Thymus (tissue), 11 donors: ENCODE measurements around the gene ANKS1A. TPM values are rescaled to one million over a fixed set of nuclear protein-coding genes. Genes with fewer than 3 reads are reported as not detected.

Experiments
- DNase-seq, 9 donors: peaks; one replicate each; pipeline ENCODE4 v3.0.0-alpha.2; 2013; ENCODE audit warnings: low spot score in 9 of 9, low read depth in 6 of 9, missing footprints in 1 of 9
- H3K27ac ChIP-seq, 2 donors: one replicate each; pipeline ENCODE4 v1.5.1; 2013; ENCODE audit warnings: control low read depth in 1 of 2, low read depth in 1 of 2, low read length in 1 of 2, mild to moderate bottlenecking in 1 of 2, moderate library complexity in 1 of 2
- H3K27me3 ChIP-seq, 2 donors: one replicate each; pipeline ENCODE4 v1.5.1; 2013; ENCODE audit warnings: low read length in 1 of 2; ENCODE audit not compliant: control insufficient read depth in 2 of 2, insufficient read depth in 1 of 2
- H3K36me3 ChIP-seq, 2 donors: one replicate each; pipeline ENCODE4 v1.5.1; 2013; ENCODE audit warnings: low read length in 1 of 2, mild to moderate bottlenecking in 1 of 2, moderate library complexity in 1 of 2; ENCODE audit not compliant: control insufficient read depth in 2 of 2, insufficient read depth in 2 of 2
- H3K4me1 ChIP-seq, 2 donors: one replicate each; pipeline ENCODE4 v1.5.1; 2013; ENCODE audit warnings: low read length in 2 of 2; ENCODE audit not compliant: control insufficient read depth in 2 of 2, insufficient read depth in 2 of 2
- H3K4me3 ChIP-seq, 2 donors: one replicate each; pipeline ENCODE4 v1.5.1; 2013; ENCODE audit warnings: low read length in 2 of 2, control low read depth in 1 of 2, mild to moderate bottlenecking in 1 of 2
- H3K9me3 ChIP-seq, 2 donors: one replicate each; pipeline ENCODE4 v1.5.1; 2013; ENCODE audit warnings: low read length in 1 of 2, mild to moderate bottlenecking in 1 of 2; ENCODE audit not compliant: control insufficient read depth in 2 of 2, insufficient read depth in 1 of 2
- WGBS: extraction: QIAGEN DNeasy Blood & Tissue Kit; methylation state at CpG from one replicate; pipeline ENCODE4 v1.1.7; 2013; 5-methylcytosine and 5-hydroxymethylcytosine counted together
- polyA plus RNA-seq: library from polyadenylated mRNA; stranded (reverse); fragments of 200-250 nt; gene quantifications from one replicate; pipeline ENCODE4 v1.2.3, GENCODE V29; 2013
- total RNA-seq: library from RNA; stranded (reverse); fragments of 120-200 nt; gene quantifications from one replicate; pipeline ENCODE4 v1.2.4, GENCODE V29; 2013
- donor health status: healthy.

Gene ANKS1A
- total and polyA plus RNA-seq, 2 donors, result 6.9 to 7.7 TPM

DNA sequence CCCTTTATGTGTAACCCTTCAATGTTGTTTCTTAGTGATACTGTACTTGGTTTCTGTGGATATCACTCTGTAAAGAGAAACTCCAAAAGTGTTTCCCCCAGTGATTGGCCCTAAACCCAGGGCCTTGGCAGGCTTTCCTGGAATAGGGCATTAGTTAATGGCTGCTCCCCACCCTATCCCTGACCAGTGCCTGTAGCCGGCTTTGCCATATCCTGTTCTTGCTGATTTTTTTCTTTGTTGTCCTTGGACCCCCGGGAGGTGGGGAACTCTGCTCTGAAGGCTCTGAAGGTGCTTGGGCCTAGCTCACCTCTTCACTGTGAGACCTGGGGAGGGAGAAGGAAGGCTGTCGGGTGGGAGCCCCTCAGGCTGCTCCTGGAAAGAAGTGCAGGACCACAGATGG lies 131.9 kb downstream of the ANKS1A start:
- Histone ChIP-seq H3K4me1 (peaks cover 0 to 4% of the 10 kb centered on the region in 2 donors), H3K27ac (no peak overlapping the region), H3K9me3 (no peaks in the 10 kb centered on the region), H3K36me3 (peaks cover 14 to 15% of the 10 kb centered on the region in 2 donors), H3K27me3 (no peaks in the 10 kb centered on the region), H3K4me3 (no peak overlapping the region)
- WGBS, result 93% methylated on average over 3 of the region's 3 CpGs
- no peak for DNase-seq

- Histone ChIP-seq H3K27ac (no peak overlapping the region), H3K27me3 (no peaks in the 10 kb centered on the region), H3K36me3 (peaks cover 8 to 10% of the 10 kb centered on the region in 2 donors), H3K4me3 (no peak overlapping the region), H3K4me1 (no peaks in the 10 kb centered on the region), H3K9me3 (no peaks in the 10 kb centered on the region)
- WGBS, result 96% methylated on average over 5 of the region's 5 CpGs
- DNase-seq, result no peak
Observed at GRCh38 chr6:35023091-35024000, 134.3 kb downstream of the ANKS1A start.

GRCh38 chr6:35024551-35025054 lies 135.5 kb downstream of the ANKS1A start:
- no peak for DNase-seq
- no peak overlapping the region for H3K27ac ChIP-seq
- no peaks in the 10 kb centered on the region for H3K9me3 ChIP-seq
- peaks cover 3% of the 10 kb centered on the region in 2 donors for H3K36me3 ChIP-seq
- 91% methylated on average over 4 of the region's 4 CpGs for WGBS
- no peaks in the 10 kb centered on the region for H3K4me1 ChIP-seq
- H3K27me3 ChIP-seq, result no peaks in the 10 kb centered on the region
- H3K4me3 ChIP-seq, result no peak overlapping the region

GRCh38 chr6:35025232-35026188 lies 136.5 kb downstream of the ANKS1A start:
- WGBS, result 91% methylated on average over 11 of the region's 11 CpGs
- Histone ChIP-seq H3K27ac (no peak overlapping the region), H3K36me3 (peaks cover 3% of the 10 kb centered on the region in 2 donors), H3K4me1 (no peaks in the 10 kb centered on the region), H3K4me3 (no peak overlapping the region), H3K27me3 (no peaks in the 10 kb centered on the region), H3K9me3 (no peaks in the 10 kb centered on the region)
- no peak for DNase-seq

DNA sequence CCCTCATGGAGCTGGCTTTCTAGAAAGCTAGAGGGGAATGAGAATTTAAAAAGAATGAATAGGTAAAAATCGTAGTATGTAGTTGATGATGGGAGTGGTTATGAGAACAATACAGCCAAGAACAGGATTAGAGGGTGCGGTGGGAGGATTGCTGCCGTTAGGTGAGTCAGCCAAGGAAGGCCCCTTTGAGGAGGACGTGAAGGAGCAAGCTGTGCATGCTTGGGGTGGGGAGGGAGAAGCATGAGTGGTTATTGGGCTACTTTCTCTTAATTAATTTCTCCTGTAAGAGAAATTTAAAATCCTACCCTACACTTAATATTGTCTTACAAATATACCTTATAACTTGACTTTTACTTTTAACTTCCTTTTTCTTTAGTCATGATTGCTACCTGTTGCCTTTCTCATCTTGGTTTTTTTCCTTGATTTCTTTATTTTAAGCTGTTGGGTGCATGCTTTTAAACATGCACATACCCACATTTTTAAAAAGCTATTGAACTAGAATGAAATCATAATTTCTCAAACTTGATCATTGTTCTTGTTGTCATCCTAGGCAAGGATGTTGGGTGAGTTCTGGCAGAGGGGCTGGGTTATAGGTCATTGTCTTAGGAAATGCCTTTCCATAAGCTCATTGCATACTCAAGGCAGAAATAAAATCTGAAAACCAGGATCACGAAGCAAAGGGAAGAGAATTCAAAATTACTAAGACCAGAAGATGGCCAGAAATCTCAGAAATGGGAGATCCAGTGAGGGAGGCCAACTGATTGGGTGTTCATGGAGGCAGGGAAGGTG lies 137.6 kb downstream of the ANKS1A start:
- Histone ChIP-seq H3K4me1 (no peaks in the 10 kb centered on the region), H3K36me3 (peaks cover 3% of the 10 kb centered on the region in 2 donors), H3K9me3 (no peaks in the 10 kb centered on the region), H3K27me3 (no peaks in the 10 kb centered on the region), H3K27ac (no peak overlapping the region), H3K4me3 (no peak overlapping the region)
- DNase-seq, result no peak
- WGBS, result 98% methylated on average over 5 of the region's 5 CpGs

- Histone ChIP-seq H3K27me3 (no peaks in the 10 kb centered on the region), H3K4me3 (no peak overlapping the region), H3K27ac (no peak overlapping the region), H3K36me3 (peaks cover 3% of the 10 kb centered on the region in 2 donors), H3K4me1 (no peaks in the 10 kb centered on the region), H3K9me3 (no peaks in the 10 kb centered on the region)
- DNase-seq, result no peak
- WGBS, result 97% methylated on average over 2 of the region's 2 CpGs
Observed at GRCh38 chr6:35027807-35028206, 138.8 kb downstream of the ANKS1A start.

GRCh38 chr6:35028781-35029769 lies 140.0 kb downstream of the ANKS1A start:
- no peaks in the 10 kb centered on the region for H3K4me1 ChIP-seq
- no peak overlapping the region for H3K27ac ChIP-seq
- H3K36me3 ChIP-seq, result peaks cover 3% of the 10 kb centered on the region in 2 donors
- WGBS, result 94% methylated on average over 9 of the region's 9 CpGs
- H3K27me3 ChIP-seq, result no peaks in the 10 kb centered on the region
- H3K9me3 ChIP-seq, result no peaks in the 10 kb centered on the region
- no peak for DNase-seq
- no peak overlapping the region for H3K4me3 ChIP-seq

DNA sequence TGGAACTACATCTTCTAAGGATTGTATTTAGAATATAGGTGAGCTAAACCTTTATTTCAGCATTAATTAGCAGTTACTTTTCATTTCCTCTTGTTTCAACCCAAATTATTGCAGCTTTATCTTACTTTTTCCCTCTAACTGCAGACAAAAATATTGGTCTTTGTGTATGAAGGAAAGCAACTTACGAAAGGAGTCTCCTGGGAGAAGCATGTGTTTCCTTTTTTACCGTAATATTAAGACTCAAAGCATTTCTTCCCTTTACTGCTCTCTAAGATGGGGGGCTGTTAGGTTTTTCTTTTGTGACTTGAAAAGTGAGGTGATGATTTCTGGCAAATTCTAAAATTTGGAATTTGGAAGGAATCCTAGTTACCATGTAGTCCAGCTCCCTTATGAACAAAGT lies 141.0 kb downstream of the ANKS1A start:
- Histone ChIP-seq H3K9me3 (no peaks in the 10 kb centered on the region), H3K36me3 (peaks cover 3% of the 10 kb centered on the region in 2 donors), H3K27ac (no peak overlapping the region), H3K4me1 (peaks cover 0 to 3% of the 10 kb centered on the region in 2 donors), H3K4me3 (no peak overlapping the region), H3K27me3 (no peaks in the 10 kb centered on the region)
- no peak for DNase-seq
- over 99% methylated on average over 2 of the region's 2 CpGs for WGBS
